ENCODE results near the gene KRT14. TPM values are rescaled to one million over a fixed set of nuclear protein-coding genes. Genes with fewer than 3 reads are reported as not detected.
A peak's percentile ranks its signal among the peaks of the same experiment; 100 is the strongest.
"Not testable (repeated sequence)": the region's sequence is repeated elsewhere in the genome, so short reads cannot be mapped to it uniquely, and the experiment has no call there.

The KRT14 gene
- total RNA-seq, 1 experiment from 2014 or later = 6.1 TPM

GRCh38 chr17:41547921-41548843, 38.5 kb downstream of the KRT14 start:
- Histone ChIP-seq H3K27me3 (no peaks in the 10 kb centered on the region), H3K4me3 (no peak overlapping the region), H3K36me3 (no peaks in the 10 kb centered on the region), H3K9me3 (0 out of 2 replicates have a peak, but pooled peaks cover 2% of the 10 kb centered on the region)
- DNase-seq = peak; percentile 100

GRCh38 chr17:41547378-41547841, 39.3 kb downstream of the KRT14 start:
- Histone ChIP-seq H3K36me3 (no peaks in the 10 kb centered on the region), H3K27me3 (no peaks in the 10 kb centered on the region), H3K9me3 (0 out of 2 replicates have a peak, but pooled peaks cover 2% of the 10 kb centered on the region), H3K4me3 (no peak overlapping the region)
- peak; percentile 74 for DNase-seq

- no peaks in the 10 kb centered on the region for H3K27me3 ChIP-seq
- DNase-seq = no peak
- 0 out of 2 replicates have a peak, but pooled peaks cover 2% of the 10 kb centered on the region for H3K9me3 ChIP-seq
- no peaks in the 10 kb centered on the region for H3K36me3 ChIP-seq
- no peak overlapping the region for H3K4me3 ChIP-seq
Measured at GRCh38 chr17:41546819-41547218, 39.9 kb downstream of the KRT14 start.

- H3K27me3 ChIP-seq = no peaks in the 10 kb centered on the region
- no peak for DNase-seq
- H3K9me3 ChIP-seq = 0 out of 2 replicates have a peak, but pooled peaks cover 2% of the 10 kb centered on the region
- H3K4me3 ChIP-seq = no peak overlapping the region
- no peaks in the 10 kb centered on the region for H3K36me3 ChIP-seq
Measured at GRCh38 chr17:41545829-41546410, 40.8 kb downstream of the KRT14 start.

GRCh38 chr17:41544935-41545334, 41.8 kb downstream of the KRT14 start:
- Histone ChIP-seq H3K27me3 (no peaks in the 10 kb centered on the region), H3K9me3 (0 out of 2 replicates have a peak, but pooled peaks cover 2% of the 10 kb centered on the region), H3K36me3 (no peaks in the 10 kb centered on the region), H3K4me3 (no peak overlapping the region)
- DNase-seq = no peak

GRCh38 chr17:41544491-41544892, 42.2 kb downstream of the KRT14 start:
- DNase-seq = no peak

GRCh38 chr17:41542786-41543185, 43.9 kb downstream of the KRT14 start:
- not testable (repeated sequence) for H3K27me3 ChIP-seq, DNase-seq, H3K36me3 ChIP-seq, H3K4me3 ChIP-seq, H3K9me3 ChIP-seq

More at GRCh38 chr17:41544491-41544892, 42.2 kb downstream of the KRT14 start:
- H3K4me3 ChIP-seq = no peak overlapping the region
- H3K36me3 ChIP-seq = no peaks in the 10 kb centered on the region
- H3K27me3 ChIP-seq = no peaks in the 10 kb centered on the region
- 0 out of 2 replicates have a peak, but pooled peaks cover 2% of the 10 kb centered on the region for H3K9me3 ChIP-seq

- Histone ChIP-seq H3K9me3 (0 out of 2 replicates have a peak, but pooled peaks cover 2% of the 10 kb centered on the region), H3K4me3 (no peak overlapping the region), H3K36me3 (no peaks in the 10 kb centered on the region), H3K27me3 (no peaks in the 10 kb centered on the region)
- DNase-seq = no peak
Measured at GRCh38 chr17:41542357-41542756, 44.3 kb downstream of the KRT14 start.

GRCh38 chr17:41540921-41541625, 45.6 kb downstream of the KRT14 start:
- Histone ChIP-seq H3K36me3 (no peaks in the 10 kb centered on the region), H3K9me3 (no peaks in the 10 kb centered on the region), H3K27me3 (no peaks in the 10 kb centered on the region), H3K4me3 (no peak overlapping the region)
- peak; percentile 28 for DNase-seq

- Histone ChIP-seq H3K4me3 (no peak overlapping the region), H3K9me3 (no peaks in the 10 kb centered on the region), H3K27me3 (no peaks in the 10 kb centered on the region), H3K36me3 (no peaks in the 10 kb centered on the region)
- DNase-seq = no peak
Measured at GRCh38 chr17:41539979-41540701, 46.6 kb downstream of the KRT14 start.

GRCh38 chr17:41539071-41539492, 47.6 kb downstream of the KRT14 start:
- DNase-seq = peak; percentile 99
- Histone ChIP-seq H3K27me3 (no peaks in the 10 kb centered on the region), H3K9me3 (no peaks in the 10 kb centered on the region)

GRCh38 chr17:41538565-41538991, 48.1 kb downstream of the KRT14 start:
- H3K9me3 ChIP-seq = no peaks in the 10 kb centered on the region
- peak; percentile 91 for DNase-seq
- no peak overlapping the region for H3K4me3 ChIP-seq
- no peaks in the 10 kb centered on the region for H3K36me3 ChIP-seq
- no peaks in the 10 kb centered on the region for H3K27me3 ChIP-seq

More at GRCh38 chr17:41539071-41539492, 47.6 kb downstream of the KRT14 start:
- Histone ChIP-seq H3K4me3 (no peak overlapping the region), H3K36me3 (no peaks in the 10 kb centered on the region)

- H3K9me3 ChIP-seq = no peaks in the 10 kb centered on the region
- peak; percentile 91 for DNase-seq
- H3K36me3 ChIP-seq = no peaks in the 10 kb centered on the region
- H3K27me3 ChIP-seq = no peaks in the 10 kb centered on the region
- no peak overlapping the region for H3K4me3 ChIP-seq
Measured at GRCh38 chr17:41537990-41538389, 48.7 kb downstream of the KRT14 start.

- no peaks in the 10 kb centered on the region for H3K27me3 ChIP-seq
- no peaks in the 10 kb centered on the region for H3K9me3 ChIP-seq
- H3K4me3 ChIP-seq = no peak overlapping the region
- DNase-seq = no peak
- H3K36me3 ChIP-seq = no peaks in the 10 kb centered on the region
Measured at GRCh38 chr17:41537614-41537954, 49.1 kb downstream of the KRT14 start.

GRCh38 chr17:41536741-41537613, 49.7 kb downstream of the KRT14 start:
- DNase-seq = no peak
- Histone ChIP-seq H3K27me3 (no peaks in the 10 kb centered on the region), H3K9me3 (no peaks in the 10 kb centered on the region), H3K36me3 (no peaks in the 10 kb centered on the region), H3K4me3 (no peak overlapping the region)
